ENCODE data around the gene SUPT3H.
A peak's percentile ranks its signal among the peaks of the same experiment; 100 is the strongest.

SUPT3H gene

DNA sequence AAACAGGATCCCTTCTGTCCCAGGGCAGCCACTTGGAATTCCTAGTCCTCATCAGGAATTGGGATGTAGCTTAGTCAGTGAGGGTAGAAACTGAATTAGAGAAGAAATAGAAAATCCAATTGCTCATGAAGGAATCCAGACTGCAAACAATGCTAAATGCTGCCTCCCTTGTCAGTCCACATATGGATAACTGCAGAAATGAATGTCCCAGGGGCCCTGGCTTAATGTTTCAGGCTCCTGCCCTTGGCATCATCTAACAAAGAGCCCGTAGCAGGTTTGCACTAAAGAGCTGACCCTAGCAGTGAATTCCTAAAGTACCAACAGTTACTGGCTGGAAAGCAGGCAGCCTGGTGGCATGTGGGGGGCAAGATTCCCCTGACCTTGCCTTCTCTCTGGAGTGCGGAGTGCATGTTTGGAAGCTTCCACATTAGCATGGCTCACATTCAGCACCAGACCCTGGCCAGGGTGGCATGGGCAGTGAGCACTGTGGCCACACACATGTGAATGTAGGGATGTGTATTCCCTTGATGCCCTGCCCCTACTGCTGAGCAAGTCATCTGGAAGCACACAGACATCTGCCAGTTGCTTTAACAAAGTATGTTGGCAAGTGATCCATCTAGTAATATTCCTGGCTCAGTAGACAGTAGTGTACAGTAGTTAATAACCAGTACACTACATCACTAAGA, 595.7 kb downstream of the SUPT3H start:
- Histone ChIP-seq H3K36me3 (no peaks in the 10 kb centered on the region; the same call in 1 of the 2 replicates), H3K9me3 (ENCODE audit: severe bottlenecking) (peaks cover 24% of the 10 kb centered on the region), H3K27me3 (ENCODE audit: insufficient read depth, low read depth, severe bottlenecking) (no peaks in the 10 kb centered on the region), H3K4me3 (ENCODE audit: low read depth, low read length) (no peak overlapping the region), H3K27ac (no peak overlapping the region)
- no peak for DNase-seq
- TF ChIP-seq, protein P1, sequence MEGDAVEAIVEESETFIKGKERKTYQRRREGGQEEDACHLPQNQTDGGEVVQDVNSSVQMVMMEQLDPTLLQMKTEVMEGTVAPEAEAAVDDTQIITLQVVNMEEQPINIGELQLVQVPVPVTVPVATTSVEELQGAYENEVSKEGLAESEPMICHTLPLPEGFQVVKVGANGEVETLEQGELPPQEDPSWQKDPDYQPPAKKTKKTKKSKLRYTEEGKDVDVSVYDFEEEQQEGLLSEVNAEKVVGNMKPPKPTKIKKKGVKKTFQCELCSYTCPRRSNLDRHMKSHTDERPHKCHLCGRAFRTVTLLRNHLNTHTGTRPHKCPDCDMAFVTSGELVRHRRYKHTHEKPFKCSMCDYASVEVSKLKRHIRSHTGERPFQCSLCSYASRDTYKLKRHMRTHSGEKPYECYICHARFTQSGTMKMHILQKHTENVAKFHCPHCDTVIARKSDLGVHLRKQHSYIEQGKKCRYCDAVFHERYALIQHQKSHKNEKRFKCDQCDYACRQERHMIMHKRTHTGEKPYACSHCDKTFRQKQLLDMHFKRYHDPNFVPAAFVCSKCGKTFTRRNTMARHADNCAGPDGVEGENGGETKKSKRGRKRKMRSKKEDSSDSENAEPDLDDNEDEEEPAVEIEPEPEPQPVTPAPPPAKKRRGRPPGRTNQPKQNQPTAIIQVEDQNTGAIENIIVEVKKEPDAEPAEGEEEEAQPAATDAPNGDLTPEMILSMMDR (IDR thresholded peaks at IDR 0.05; ENCODE audit: low read depth, low read length): no peak

GRCh38 chr6:44780161-44780560, 597.6 kb downstream of the SUPT3H start:
- TF ChIP-seq, protein P1 (IDR thresholded peaks at IDR 0.05; ENCODE audit: low read depth, low read length): no peak
- H3K27ac ChIP-seq: no peak overlapping the region
- DNase-seq: peak; percentile 10
- H3K27me3 ChIP-seq (ENCODE audit: insufficient read depth, low read depth, severe bottlenecking): no peaks in the 10 kb centered on the region
- H3K36me3 ChIP-seq: no peaks in the 10 kb centered on the region; the same call in 1 of the 2 replicates
- no peak overlapping the region for H3K4me3 ChIP-seq (ENCODE audit: low read depth, low read length)
- H3K9me3 ChIP-seq (ENCODE audit: severe bottlenecking): peaks cover 16% of the 10 kb centered on the region

DNA sequence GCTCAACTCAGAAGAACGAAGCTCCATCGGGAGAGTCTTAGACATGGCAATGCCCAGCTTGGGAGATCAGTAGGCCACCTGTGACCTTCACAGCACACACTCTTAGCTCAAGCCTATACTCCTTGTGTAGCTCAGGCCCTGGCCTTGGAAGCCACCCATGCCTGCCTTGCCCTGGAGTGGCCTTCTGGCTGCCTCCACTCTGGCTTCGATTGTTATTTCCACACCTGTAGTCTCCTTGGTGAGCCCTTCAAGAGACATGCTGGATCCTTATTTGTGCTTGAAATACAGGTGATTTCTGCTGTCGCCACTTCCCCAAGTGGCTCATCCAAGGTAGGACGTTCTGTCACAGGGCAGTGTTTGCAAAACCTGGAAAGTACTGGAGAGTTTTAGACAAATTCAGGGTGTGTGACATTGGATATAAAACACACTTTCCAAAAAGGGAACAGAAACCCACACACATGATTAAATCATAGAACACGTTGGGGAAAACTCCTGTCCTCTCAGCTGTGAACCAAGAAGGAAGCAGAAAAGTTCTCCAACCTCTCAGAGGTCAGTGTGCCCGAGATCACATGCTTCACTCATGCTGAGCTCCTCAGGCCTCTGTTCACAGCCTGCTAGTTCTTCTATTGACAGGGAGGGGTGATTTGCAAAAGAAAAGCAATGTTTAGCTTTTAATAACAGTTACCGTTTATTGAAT, 598.5 kb downstream of the SUPT3H start:
- H3K9me3 ChIP-seq (ENCODE audit: severe bottlenecking): peaks cover 7% of the 10 kb centered on the region
- no peak overlapping the region for H3K27ac ChIP-seq
- no peak overlapping the region for H3K4me3 ChIP-seq (ENCODE audit: low read depth, low read length)
- H3K36me3 ChIP-seq: no peaks in the 10 kb centered on the region; the same call in 1 of the 2 replicates
- DNase-seq: no peak
- TF ChIP-seq, protein P1 (IDR thresholded peaks at IDR 0.05; ENCODE audit: low read depth, low read length): no peak
- H3K27me3 ChIP-seq (ENCODE audit: insufficient read depth, low read depth, severe bottlenecking): no peaks in the 10 kb centered on the region

Measured in WERI-Rb-1 (cell line).